Transverse colon (tissue), 4 donors: Measurements from ENCODE around the gene ACKR3. TPM values are rescaled to one million over a fixed set of nuclear protein-coding genes. Genes with fewer than 3 reads are reported as not detected.
A peak's percentile ranks its signal among the peaks of the same experiment; 100 is the strongest.

Experiments used
- DNase-seq: peaks from one replicate; pipeline ENCODE4 v3.0.0-alpha.2; 2019
- H3K27ac ChIP-seq, 4 donors: fragments of 200-600 bp; sonication (generic); 2 replicates each; pipeline ENCODE4 v1.5.1; 2016 to 2018; ENCODE audit warnings: inconsistent platforms in 4 of 4
- H3K27me3 ChIP-seq: fragments of 200-600 bp; sonication (generic); 2 replicates; pipeline ENCODE4 v1.5.1; 2017; ENCODE audit warnings: inconsistent platforms
- H3K36me3 ChIP-seq, 4 donors: fragments of 200-600 bp; sonication (generic); 2 replicates each; pipeline ENCODE4 v1.5.1; 2017 to 2019; ENCODE audit warnings: inconsistent platforms in 4 of 4
- H3K4me1 ChIP-seq, 4 donors: fragments of 200-600 bp; sonication (generic); 2 replicates each; pipeline ENCODE4 v1.5.1; 2017 to 2020; ENCODE audit warnings: inconsistent platforms in 4 of 4
- H3K4me3 ChIP-seq, 4 donors: fragments of 200-600 bp; sonication (generic); 1 replicate in 1 of 4; 2 replicates in 3 of 4; pipeline versions ENCODE4 v1.5.1 to v1.6.1; 2017 to 2019; ENCODE audit warnings: inconsistent platforms in 4 of 4
- H3K9me3 ChIP-seq, 2 donors: fragments of 200-600 bp; sonication (generic); 2 replicates each; pipeline ENCODE4 v1.5.1; 2017 to 2019; ENCODE audit warnings: inconsistent platforms in 2 of 2
- CTCF ChIP-seq, 5 experiments: fragments of 200-600 bp in 3 of 5; fragments of 450-650 bp in 2 of 5; sonication (generic) in 3 of 5; IDR thresholded peaks; 1 replicate in 2 of 5; 2 replicates in 3 of 5; pipeline ENCODE4 v1.5.1; 2016 to 2017; ENCODE audit warnings: antibody characterized with exemption in 5 of 5, inconsistent platforms in 3 of 5, mild to moderate bottlenecking in 2 of 5, moderate library complexity in 1 of 5
- EP300 ChIP-seq: sonication (generic); formaldehyde crosslinking; IDR thresholded peaks from one replicate; pipeline ENCODE4 v1.6.1; 2017; ENCODE audit warnings: antibody characterized with exemption, low read depth
- POLR2A ChIP-seq: fragments of 450-650 bp; IDR thresholded peaks from one replicate; pipeline ENCODE4 v1.6.1; 2016; ENCODE audit warnings: antibody characterized with exemption, mild to moderate bottlenecking, moderate library complexity
- POLR2AphosphoS5 ChIP-seq, 3 donors: sonication (generic); formaldehyde crosslinking; IDR thresholded peaks; one replicate each; pipeline ENCODE4 v1.6.1; 2016; ENCODE audit warnings: antibody characterized with exemption in 3 of 3
- WGBS, 2 donors: methylation state at CpG; one replicate each; pipeline ENCODE4 v1.1.5; 2018; ENCODE audit warnings: low coverage in 1 of 2; 5-methylcytosine and 5-hydroxymethylcytosine counted together
- in situ Hi-C, 4 donors: fragments of 200-750 bp; cut with MboI; loops; one replicate each; pipeline versions ENCODE4 v1.15.0 to v1.15.1; 2017; ENCODE audit warnings: low sequenced_read_pairs in 3 of 4, low pct_ligation_motif_present in 1 of 4, low pct_unique_long_range_greater_than_20kb in 1 of 4
- intact Hi-C: fragments of 100-400 bp; cut with DNase I; formaldehyde crosslinking; loops from one replicate; pipeline ENCODE4 v1.15.1; 2023; ENCODE audit warnings: low total_unique reads
- total RNA-seq, 4 donors: library from RNA; depleted of rRNA; stranded (reverse); fragments of >200 nt; gene quantifications; one replicate each; pipeline ENCODE4 v1.1.0, GENCODE V29; 2016

The ACKR3 gene
- total RNA-seq, 4 donors from 2014 or later = 4.2 to 16.5 (median 7.7) TPM

GRCh38 chr2:236631281-236631855, 61.7 kb downstream of the ACKR3 start:
- H3K27me3 ChIP-seq = no peaks in the 10 kb centered on the region
- intact Hi-C loops (no loop called here), in situ Hi-C loops (no loop called here)
- 56 to 74% methylated on average over 4 to 15 of the region's 15 CpGs for whole genome bisulfite sequencing, 2 donors
- no peak overlapping the region for H3K27ac ChIP-seq
- peak in 1 of 3 donors; percentile 51 for TF ChIP-seq POLR2AphosphoS5 (IDR thresholded peaks at IDR 0.05)
- no peak for TF ChIP-seq EP300
- TF ChIP-seq CTCF (IDR thresholded peaks at IDR 0.05) = no peak
- TF ChIP-seq POLR2A = no peak
- peaks cover 0 to 7% (median 2%) of the 10 kb centered on the region in 4 donors for H3K4me1 ChIP-seq
- no peak overlapping the region for H3K4me3 ChIP-seq
- no peaks in the 10 kb centered on the region for H3K9me3 ChIP-seq
- H3K36me3 ChIP-seq = no peaks in the 10 kb centered on the region
- DNase-seq = no peak

- WGBS, 2 donors = 93% methylated on average over 11 of the region's 11 CpGs; no CpG with 5 or more reads in 1 of the 2 donors
- intact Hi-C loops (no loop called here), in situ Hi-C loops (no loop called here)
- Histone ChIP-seq H3K36me3 (no peaks in the 10 kb centered on the region), H3K4me1 (peaks cover 0 to 7% (median 2%) of the 10 kb centered on the region in 4 donors), H3K4me3 (no peak overlapping the region), H3K9me3 (no peaks in the 10 kb centered on the region), H3K27ac (no peak overlapping the region), H3K27me3 (no peaks in the 10 kb centered on the region)
- DNase-seq = no peak
- TF ChIP-seq POLR2AphosphoS5 (IDR thresholded peaks at IDR 0.05) (no peak), EP300 (no peak), POLR2A (no peak), CTCF (IDR thresholded peaks at IDR 0.05) (no peak)
These were observed 62.2 kb downstream of the ACKR3 start for GRCh38 chr2:236631856-236632291.
